NCI-H774 (cell line): Measurements from ENCODE around the gene EHBP1L1.
A peak's percentile ranks its signal among the peaks of the same experiment; 100 is the strongest.
"Not testable (repeated sequence)": the region's sequence is repeated elsewhere in the genome, so short reads cannot be mapped to it uniquely, and the experiment has no call there.

Experiments used
- DNase-seq: peaks from one replicate; lab custom pipeline; 2025; lab: John Stamatoyannopoulos, UW

Gene EHBP1L1

DNA sequence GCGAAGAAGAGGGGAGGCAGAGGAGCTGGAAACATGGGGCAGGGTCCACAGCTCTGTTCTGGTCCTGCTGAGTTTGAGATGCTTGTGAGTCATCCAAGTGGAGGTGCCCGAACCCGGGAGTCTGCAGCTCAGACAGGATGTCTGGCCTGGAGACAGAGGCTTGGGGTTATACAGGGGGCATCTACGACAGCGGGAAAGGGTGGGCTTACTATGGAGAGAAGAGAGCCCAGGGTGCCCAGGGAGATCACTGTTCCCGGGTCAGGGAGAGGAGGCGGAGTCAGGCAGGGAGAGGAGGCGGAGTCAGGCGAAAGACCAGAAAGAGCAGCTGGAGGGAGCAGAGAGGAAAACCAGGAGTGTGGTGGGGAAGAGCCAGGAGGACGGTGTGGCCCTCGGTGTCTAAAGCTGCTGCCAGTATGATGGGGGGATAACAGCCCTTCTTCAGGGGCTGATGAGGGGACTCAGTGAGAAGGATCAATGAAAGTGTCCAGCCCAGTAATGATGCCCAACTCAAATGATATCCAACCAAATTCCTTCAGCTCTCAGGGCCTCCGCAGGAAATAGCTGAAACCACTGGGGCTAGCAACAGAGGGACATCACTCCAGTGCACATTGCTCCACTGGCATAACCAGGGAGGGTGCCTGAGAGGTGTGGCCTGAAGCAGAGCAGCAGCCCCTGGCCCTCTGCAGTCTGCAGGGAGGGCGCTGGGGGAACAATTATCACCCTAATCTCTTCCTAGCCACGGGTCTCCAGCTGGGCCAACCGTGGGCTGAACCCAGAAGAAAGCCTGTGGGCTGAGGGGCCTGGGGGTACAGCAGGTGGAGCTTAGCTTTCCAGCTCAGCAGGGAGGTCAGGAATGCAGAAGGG, 15.1 kb upstream of the EHBP1L1 start:
- peak; percentile 19 for DNase-seq

- no peak for DNase-seq
These were observed 13.8 kb upstream of the EHBP1L1 start for GRCh38 chr11:65562020-65562419.

DNA sequence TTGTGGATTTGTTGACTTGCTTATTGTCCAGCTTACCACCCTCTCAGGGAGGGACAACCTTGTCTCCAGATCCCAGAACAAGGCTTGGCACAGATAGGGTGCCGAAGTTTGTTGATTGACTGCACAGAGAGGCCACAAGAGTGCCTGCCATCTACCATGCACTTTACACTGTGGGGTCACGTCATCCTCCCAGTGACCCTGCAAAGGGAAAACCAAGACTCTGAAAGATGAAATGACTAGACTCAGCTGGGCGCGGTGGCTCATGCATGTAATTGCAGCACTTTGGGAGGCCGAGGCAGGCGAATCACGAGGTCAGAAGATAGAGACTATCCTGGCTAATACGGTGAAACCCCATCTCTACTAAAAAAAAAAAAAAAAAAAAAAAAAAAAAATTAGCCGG, 13.1 kb upstream of the EHBP1L1 start:
- DNase-seq: no peak

GRCh38 chr11:65563601-65564000, 12.3 kb upstream of the EHBP1L1 start:
- DNase-seq: no peak

DNA sequence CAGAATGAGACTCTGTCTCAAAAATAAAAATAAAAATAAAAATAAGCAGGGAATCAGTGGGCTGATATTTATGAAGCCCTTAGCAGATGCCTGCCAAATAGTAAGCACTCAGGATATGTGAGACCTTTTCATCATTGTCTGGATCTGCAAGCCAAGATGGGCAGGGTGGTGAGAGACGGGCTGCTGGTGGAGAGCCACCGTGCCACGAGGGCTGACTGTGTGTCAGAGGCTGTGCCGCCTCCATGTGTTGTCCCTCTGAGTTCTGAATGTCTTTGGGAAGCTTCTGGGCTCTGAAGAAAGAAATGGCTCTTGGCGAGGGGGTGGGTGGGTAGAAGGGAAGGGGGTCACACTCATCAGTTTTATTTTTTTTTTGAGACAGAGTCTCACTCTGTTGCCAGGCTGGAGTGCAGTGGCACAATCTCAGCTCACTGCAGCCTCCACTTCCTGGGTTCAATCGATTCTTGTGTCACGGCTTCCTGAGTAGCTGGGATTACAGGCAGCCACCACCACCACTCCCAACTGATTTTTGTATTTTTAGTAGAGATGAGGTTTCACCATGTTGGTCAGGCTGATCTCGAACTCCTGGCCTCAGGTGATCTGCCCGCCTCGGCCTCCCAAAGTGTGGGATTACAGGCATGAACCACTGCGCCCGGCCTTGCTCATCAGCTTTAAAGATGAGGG, 10.8 kb upstream of the EHBP1L1 start:
- DNase-seq: not testable (repeated sequence)

DNA sequence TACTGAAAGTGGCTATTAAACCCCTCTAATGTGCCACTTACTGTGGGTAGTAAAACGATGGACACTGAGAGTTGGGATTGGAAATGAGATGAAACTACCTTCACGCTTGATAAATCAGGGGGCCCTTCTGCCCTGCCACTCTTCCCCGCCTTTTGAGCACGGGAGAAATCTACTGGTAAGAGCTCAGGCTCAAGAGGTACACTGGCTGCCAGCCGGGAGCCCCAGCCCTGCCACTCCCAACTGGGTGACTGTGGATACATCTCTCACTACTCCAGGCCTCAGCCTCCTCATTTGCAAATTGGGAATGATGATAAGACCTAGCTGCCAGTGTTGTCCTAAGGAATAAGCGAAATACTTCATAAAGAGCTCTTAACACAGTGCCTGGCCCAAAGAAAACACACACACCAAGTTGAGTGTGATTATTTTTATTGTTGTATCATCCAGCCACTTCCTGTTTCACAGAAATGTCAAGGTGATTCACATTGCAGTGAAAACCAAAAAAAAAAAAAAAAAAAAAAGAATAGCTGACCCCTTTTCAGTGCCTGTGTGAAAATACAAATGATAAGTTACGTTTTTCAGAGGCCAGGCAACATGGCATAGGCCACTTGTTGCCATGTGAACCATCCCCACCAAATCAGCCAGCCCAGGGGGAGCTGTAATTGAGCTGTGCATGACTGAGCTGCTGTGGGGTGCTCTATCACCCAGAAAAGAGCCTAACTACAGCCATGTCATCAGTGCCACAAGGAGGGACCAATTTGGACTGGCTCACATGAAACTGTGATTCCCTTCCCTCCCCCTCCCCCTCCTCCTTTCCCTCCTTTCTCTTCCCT, 10.0 kb upstream of the EHBP1L1 start:
- DNase-seq: no peak

DNA sequence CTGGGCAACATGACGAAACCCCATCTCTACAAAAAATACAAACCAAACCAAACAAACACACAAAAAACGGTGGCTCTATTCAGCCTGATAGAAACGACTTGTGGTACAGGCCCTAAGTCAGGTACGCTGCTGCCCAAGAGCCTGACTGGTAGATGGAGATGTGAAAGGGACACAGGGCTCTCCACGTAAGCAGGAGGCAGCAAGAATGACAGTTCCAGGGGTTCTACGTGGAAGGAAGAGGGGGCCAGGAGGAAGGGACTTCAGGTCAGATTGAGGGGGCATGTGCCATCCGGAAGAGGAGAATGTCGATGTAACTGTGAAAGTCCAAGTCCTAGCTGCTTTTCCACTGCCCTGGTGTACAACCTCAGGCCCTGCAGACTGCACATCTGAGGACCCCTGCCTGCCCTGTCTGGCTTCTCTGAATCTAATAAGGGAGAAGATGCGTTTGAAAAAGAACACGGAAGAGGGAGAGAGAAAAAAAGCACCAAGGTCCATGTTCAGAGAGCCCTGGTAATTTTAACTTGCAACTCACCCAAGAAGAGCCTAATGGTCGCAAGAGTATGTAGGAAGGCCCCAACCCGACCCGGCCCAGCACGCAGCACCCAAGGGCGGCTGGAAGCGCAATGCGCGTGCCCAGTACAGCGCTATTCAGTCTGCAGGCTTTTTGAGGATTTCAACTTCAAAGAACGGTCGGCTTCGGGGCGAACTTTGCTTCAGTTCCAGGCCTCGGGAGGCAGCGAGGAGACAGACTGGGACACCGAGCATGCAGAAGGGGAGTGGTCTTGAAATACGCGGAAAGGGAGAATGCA, 6.5 kb upstream of the EHBP1L1 start:
- DNase-seq: peak; percentile 60

- peak; percentile 98 for DNase-seq
These were observed 5.6 kb upstream of the EHBP1L1 start, which contains the start of gene ZNRD2 for GRCh38 chr11:65569973-65570918. Gene ZNRD2 (plus strand): TSS chr11:65570477. CDS start chr11:65570492, 15 bp downstream.

GRCh38 chr11:65571420-65571819, 4.4 kb upstream of the EHBP1L1 start:
- DNase-seq: no peak

DNA sequence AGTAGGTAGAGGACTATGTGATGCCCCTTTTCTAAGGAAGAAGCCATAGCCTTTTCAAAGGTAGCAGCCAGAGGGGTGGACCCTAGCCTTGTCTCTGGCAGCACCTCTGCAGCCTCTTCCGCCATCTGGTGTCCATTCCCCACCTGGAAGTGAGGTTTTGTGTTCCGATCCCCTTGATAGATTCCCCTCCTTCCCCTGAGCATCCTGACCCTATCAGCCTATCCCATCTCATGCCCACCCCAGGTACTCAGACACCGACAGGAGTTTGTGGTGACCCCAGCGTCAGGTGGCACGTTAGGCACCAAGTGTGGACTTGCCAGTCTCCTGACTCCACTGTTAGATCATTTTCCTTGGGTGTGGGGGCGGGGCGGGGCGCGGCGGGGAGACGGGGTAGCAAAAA, 3.9 kb upstream of the EHBP1L1 start:
- DNase-seq: peak; percentile 27

DNA sequence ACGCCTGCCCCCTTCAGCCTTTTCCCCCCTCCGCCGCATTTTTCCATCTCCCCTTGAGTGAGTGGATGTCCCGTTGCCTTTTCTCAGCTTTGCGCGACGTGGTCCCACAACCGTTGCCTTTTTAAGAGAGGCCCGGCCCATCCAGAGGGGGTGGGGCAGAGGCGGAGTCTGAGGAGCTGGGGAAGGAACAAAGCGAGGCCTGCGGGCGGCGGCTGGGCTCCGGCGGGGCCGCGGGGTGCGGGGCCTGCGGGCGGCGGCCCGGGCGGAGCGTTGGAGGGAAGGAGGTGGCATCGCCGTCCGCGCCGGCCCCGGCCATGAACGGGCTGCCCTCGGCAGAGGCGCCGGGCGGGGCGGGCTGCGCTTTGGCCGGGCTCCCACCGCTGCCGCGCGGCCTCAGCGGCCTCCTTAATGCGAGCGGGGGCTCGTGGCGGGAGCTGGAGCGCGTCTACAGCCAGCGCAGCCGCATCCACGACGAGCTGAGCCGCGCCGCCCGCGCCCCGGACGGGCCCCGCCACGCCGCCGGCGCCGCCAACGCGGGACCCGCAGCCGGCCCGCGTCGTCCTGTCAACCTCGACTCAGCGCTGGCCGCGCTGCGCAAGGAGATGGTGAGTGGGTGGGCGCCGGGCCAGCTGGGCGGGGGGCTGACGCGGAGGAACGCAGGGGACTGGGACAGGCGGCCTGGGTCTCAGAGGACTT, 3.3 kb upstream of the EHBP1L1 start, which contains the start of gene FAM89B:
Gene FAM89B, plus strand, starts transcription at position 183 of the 696 bp plus-strand sequence. Its CDS starts 132 bp downstream, at position 315.
- DNase-seq: peak; percentile 78

GRCh38 chr11:65573391-65574079, 2.3 kb upstream of the EHBP1L1 start:
- no peak for DNase-seq

- peak; percentile 76 for DNase-seq
These were observed 1.6 kb upstream of the EHBP1L1 start for GRCh38 chr11:65574109-65574810.

DNA sequence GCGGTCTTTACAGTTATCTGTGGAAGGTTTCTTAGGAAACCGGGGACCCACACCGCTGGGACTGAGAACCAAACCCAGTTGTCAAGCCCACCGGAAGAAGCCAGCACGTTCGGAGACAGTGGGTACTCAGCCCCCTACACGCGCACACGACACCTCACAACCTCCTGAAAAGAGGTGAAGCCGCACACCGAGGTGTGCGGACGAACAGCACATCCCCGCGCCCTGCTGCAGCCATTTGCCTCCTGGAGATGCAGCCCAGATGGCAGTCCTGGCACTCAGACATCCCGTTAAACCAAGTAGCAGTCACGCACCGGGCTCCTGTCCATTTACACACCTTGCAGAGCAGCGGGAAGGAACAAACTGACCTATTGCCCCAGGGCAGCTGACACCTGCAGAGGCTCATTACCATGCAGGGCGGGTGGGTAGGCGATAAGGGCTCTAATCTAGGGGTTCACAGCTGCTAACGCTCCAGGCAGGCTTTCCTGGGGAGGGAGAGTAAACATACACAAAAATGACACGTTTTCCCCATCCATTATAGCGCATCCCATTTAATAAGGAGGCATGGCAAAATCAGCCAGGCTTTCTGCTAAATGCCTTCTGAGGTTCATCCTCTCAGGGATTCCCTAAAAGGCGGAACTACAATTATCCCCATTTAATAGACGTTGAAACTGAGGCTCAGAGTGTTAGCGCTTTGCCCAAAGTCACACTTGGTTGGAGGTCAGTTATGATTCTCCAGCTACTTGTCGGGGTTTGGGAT, 864 bp upstream of the EHBP1L1 start:
- DNase-seq: peak; percentile 48

GRCh38 chr11:65576232-65576866, 496 bp downstream of the EHBP1L1 start:
- no peak for DNase-seq

DNA sequence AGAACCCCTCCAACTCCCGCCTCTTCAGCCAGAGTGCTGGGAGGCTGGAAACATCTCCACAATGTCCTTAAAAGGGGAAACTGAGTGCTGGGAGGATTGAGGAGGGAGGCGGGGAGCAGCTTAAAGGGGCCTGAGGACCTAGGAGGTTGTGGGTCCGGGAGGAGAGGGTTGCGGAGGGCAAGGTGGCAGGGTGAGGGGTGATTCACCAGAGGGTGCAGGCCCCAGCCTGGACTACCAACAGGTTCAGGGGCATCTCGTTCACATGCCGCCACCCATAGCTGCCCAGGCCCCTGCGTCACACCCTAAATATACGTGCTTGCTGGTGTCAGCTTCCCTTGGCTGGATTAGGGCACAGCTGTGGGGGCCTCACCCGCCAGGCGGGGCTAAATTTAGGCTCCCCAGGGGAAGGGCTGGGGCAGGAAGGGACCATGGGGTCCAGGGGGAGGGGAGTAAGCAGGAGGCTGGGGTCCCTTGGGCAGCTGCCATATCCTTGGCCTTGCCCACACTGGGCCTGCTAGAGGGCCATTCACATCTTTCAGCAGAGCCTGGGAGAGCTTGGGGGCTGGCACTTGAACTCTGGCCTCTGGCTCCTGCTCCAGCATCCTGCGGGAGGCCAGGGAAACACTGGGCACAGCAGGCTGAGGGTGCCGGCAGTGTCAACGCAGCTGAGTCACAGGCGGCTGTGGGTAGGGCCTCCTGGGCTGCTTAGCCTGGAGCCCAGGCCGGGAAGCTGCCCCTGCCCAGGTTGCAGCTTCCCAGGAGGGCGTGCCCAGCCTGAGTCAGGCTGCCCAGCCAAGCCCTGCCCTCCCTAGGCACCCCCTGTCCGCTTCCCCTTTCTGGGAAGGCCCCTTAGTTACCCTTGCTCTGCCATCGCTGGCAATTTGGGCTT, 1.3 kb downstream of the EHBP1L1 start:
- no peak for DNase-seq
